GM12864 (cell line): ENCODE measurements around the gene ZSWIM4.

Source experiments
- DNase-seq: peaks from one replicate; pipeline ENCODE4 v3.0.0-alpha.2; 2011; ENCODE audit warnings: low read depth
- H3K4me3 ChIP-seq: 2 replicates; pipeline ENCODE4 v1.5.1; 2011; ENCODE audit warnings: mild to moderate bottlenecking, low read depth, low read length, control low read depth
- TF ChIP-seq, protein P1 (sequence below): IDR thresholded peaks from 2 replicates; pipeline ENCODE4 v1.5.1; 2011; ENCODE audit warnings: low read depth, mild to moderate bottlenecking, moderate library complexity, low read length, control low read depth, inconsistent platforms; ENCODE audit errors: missing control alignments

ZSWIM4 gene

DNA sequence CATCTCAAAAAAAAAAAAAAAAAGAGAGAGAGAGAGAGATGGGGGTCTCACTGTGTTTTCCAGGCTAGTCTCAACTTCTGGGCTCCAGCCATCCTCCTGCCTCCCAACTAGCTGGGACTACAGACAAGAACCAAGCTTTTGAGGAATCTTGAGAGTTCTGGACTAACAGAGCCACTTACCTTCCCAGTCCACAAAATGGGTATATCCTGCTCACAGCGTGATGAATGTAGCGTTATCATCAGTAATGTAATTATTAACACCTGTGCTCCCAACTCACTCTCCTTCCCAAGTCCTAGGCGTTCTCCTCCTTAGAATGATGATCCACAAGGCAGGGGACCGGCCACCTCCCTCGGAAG is 77.1 kb downstream of the ZSWIM4 start:
- no peak overlapping the region; the same call in 1 of the 2 replicates for H3K4me3 ChIP-seq
- DNase-seq: no peak
- TF ChIP-seq, protein P1, sequence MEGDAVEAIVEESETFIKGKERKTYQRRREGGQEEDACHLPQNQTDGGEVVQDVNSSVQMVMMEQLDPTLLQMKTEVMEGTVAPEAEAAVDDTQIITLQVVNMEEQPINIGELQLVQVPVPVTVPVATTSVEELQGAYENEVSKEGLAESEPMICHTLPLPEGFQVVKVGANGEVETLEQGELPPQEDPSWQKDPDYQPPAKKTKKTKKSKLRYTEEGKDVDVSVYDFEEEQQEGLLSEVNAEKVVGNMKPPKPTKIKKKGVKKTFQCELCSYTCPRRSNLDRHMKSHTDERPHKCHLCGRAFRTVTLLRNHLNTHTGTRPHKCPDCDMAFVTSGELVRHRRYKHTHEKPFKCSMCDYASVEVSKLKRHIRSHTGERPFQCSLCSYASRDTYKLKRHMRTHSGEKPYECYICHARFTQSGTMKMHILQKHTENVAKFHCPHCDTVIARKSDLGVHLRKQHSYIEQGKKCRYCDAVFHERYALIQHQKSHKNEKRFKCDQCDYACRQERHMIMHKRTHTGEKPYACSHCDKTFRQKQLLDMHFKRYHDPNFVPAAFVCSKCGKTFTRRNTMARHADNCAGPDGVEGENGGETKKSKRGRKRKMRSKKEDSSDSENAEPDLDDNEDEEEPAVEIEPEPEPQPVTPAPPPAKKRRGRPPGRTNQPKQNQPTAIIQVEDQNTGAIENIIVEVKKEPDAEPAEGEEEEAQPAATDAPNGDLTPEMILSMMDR: no peak

DNA sequence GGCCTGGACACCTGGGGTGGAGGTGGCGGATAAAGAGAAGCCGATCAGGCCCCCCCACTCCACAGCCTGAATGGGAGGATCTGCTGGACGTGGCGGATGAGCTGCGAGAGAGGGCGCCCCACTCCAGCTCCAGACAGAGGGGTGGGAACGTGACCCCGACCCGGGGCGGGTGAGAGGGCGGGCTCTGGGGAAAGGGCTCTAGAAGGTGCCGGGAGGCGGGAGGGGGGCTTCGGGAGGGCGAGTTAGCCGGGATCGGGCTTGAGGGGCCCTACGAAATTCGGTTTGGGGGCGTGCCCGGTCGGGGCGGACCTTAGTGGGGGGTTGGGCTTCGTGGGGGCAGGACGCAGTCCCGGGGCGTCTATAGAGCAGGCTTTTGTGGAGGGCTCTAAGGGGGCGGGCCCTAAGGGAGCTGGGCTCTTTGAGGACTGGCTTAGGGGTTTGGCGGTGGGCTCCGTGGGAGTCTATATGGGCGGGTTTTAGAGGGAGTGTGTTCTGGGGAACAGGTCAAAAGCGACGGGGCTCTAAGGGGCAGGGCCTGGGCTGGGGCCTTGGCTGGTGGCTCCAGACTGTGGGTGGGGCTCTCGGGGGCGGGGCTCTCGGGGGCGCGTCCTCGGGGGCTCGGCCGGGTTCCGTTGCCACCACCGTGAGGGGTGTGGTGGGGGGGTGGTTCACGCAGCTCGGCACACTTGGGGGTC is 77.6 kb downstream of the ZSWIM4 start:
- peak overlapping the region; percentile 19 for H3K4me3 ChIP-seq
- TF ChIP-seq, protein P1: peak; percentile 23
- DNase-seq: no peak

DNA sequence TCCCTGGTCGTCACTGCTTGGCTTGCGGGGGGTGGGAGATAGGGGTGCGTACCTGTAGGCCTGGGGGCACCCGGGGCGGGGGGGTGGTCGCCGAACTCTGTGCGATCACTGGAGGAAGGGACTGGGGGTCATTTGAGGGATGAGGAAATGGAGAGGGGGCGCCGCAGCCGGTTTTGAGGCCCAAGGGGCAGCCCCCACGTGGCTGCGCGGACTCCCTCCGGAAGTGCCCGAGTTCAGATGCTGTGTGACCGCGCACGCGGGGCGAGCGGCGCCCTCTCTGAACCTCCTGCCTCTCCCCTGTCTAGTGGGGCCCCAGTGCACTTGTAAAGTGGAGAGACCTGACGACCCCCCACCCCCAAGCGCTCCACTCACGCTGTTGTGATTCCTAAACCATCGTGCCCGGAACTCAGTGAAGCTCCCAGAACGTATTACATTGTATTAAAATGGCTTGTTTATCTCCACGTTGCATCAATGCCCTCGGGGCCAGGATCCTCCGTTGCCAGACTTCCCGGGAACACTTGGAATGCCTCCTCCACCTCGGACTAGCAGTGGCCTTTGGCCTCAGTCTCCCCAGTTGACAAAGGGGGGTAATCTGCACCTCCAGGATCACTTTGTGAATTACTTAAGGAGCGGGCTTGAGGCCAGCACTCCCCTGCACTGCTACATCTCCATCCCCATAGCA is 78.7 kb downstream of the ZSWIM4 start:
- no peak overlapping the region for H3K4me3 ChIP-seq
- DNase-seq: no peak
- TF ChIP-seq, protein P1: no peak

DNA sequence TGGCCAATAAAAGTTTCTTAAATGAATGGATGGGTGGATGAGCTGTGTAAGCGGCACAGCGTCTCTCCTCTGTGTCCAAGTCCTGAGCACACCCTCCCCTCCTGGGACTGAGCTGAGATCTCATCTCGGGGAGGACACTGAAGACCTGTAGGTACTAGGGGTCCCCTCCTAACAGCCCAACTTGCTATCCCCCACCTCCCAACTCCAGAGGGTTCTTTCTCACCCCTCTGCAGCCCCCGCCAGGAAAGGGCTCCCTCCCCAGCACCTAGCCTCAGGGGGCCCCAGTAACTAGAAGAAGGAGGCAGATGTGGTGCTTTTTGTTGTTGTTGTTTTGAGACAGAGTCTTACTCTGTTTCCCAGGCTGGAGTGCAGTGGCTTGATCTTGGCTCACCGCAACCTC is 80.6 kb downstream of the ZSWIM4 start:
- H3K4me3 ChIP-seq: no peak overlapping the region
- DNase-seq: no peak
- TF ChIP-seq, protein P1: no peak

DNA sequence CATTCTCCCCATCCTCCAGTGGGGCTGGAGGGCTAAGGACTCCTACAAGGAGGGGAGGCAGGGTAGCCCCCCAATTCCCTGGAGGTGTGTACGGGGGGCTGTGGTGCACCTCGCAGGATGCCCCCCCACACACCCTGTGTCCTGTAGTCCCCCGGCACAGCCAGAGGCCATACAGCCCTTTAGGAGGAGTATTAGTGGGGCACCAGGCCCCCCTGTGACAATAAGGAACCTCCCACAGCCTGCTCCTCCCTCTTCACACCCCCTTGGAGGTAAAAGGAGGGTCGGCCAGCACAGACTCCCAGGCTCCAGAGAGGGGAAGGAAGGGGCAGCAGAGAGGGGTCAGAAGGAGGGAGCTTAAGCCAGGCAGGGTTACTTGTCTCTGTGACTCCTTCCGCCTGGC is 81.6 kb downstream of the ZSWIM4 start, which contains the start of gene NANOS3:
TSS of gene NANOS3 (plus strand) at position 301 of the 400 bp plus-strand sequence. CDS start 115 bp downstream, outside the sequence.
- no peak for DNase-seq
- TF ChIP-seq, protein P1: no peak

DNA sequence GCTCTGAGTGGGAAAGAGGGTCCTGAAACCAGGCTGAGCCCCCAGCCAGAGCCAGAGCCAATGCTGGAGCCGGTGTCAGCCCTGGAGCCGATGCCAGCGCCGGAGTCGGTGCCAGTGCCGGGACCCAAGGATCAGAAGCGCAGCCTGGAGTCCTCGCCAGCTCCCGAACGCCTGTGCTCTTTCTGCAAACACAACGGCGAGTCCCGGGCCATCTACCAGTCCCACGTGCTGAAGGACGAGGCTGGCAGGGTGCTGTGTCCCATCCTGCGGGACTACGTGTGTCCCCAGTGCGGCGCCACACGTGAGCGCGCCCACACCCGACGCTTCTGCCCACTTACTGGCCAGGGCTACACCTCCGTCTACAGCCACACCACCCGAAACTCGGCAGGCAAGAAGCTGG is 82.1 kb downstream of the ZSWIM4 start:
- TF ChIP-seq, protein P1: no peak
- H3K4me3 ChIP-seq: no peak overlapping the region
- no peak for DNase-seq

More for the DNA sequence above, 81.6 kb downstream of the ZSWIM4 start, which contains the start of gene NANOS3:
- no peak within 1 kb of the TSS for H3K4me3 ChIP-seq
